AG09309 (cell line): ENCODE results near the gene C6orf47.

Source experiments
- DNase-seq: peaks from one replicate; pipeline ENCODE4 v3.0.0-alpha.2; 2010; ENCODE audit warnings: low read depth
- H3K4me3 ChIP-seq: 2 replicates; pipeline ENCODE4 v1.5.1; 2011; ENCODE audit warnings: mild to moderate bottlenecking, low read depth, low read length, moderate library complexity; ENCODE audit not compliant: control insufficient read depth
- TF ChIP-seq, protein P1 (sequence below): IDR thresholded peaks from 2 replicates; pipeline ENCODE4 v1.5.1; 2011; ENCODE audit warnings: mild to moderate bottlenecking, low read depth, low read length, inconsistent platforms; ENCODE audit not compliant: insufficient read depth, control insufficient read depth; ENCODE audit errors: missing control alignments

The C6orf47 gene

DNA sequence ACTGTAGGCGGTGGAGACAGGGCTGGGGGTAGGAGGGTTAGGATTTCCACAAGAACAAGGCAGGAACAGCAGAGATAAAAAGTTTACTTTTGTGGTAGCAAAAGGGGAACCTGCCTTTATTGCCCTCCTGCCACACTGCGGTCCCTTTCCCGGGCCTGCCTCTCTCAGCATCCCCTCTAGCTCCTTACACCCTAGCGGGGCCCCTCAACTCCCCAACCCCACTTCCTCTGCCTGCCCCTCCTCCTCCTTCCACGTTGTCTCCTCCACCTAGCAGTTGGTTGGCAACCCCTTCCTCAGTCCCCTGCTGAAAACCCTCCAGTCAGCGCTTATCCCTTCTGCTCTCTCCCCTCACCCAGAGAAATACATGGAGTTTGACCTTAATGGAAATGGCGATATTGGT is 44.8 kb downstream of the C6orf47 start:
- no peak overlapping the region for H3K4me3 ChIP-seq
- DNase-seq, result no peak
- TF ChIP-seq, protein P1, sequence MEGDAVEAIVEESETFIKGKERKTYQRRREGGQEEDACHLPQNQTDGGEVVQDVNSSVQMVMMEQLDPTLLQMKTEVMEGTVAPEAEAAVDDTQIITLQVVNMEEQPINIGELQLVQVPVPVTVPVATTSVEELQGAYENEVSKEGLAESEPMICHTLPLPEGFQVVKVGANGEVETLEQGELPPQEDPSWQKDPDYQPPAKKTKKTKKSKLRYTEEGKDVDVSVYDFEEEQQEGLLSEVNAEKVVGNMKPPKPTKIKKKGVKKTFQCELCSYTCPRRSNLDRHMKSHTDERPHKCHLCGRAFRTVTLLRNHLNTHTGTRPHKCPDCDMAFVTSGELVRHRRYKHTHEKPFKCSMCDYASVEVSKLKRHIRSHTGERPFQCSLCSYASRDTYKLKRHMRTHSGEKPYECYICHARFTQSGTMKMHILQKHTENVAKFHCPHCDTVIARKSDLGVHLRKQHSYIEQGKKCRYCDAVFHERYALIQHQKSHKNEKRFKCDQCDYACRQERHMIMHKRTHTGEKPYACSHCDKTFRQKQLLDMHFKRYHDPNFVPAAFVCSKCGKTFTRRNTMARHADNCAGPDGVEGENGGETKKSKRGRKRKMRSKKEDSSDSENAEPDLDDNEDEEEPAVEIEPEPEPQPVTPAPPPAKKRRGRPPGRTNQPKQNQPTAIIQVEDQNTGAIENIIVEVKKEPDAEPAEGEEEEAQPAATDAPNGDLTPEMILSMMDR, result no peak

DNA sequence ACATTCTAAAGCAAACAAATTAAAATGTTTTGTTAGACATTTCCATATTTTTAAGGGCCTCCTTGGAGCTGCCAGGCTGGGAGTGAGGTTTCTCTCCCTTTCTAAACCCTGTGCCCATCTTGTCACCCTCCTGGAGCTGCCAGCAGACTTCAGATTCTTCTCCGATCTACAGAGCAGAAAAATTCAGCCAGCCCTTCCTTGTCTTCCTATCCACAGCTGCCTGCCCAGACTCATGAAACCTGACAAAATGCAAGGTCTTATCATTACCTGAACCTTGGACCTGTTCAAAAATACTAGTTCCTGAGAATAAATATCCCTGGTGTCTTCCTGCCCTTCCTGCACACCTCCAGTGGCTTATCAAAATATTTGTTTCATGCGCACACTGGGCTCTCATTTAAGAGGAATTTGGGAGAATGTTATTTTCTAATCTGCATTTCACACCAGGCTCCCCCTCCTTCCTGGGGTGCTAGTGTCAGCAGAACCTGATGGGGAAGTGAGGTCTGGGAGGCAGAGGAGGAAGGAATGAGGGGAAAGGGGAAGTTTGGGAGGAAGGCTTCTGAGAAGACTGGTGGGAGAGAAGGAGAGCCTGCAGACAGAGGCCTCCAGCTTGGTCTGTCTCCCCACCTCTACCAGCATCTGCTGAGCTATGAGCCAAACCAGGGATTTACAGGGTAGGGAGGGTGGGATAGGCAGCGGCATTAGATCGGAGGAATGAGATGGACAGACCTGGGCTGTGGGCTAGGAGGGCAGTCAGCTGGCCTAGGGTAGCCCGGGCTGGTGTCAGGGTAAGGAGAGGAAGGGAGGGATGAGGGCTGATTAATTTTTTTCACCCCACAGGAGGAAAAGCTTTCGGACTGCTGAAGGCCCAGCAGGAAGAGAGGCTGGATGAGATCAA is 45.6 kb downstream of the C6orf47 start, which contains the start of gene AIF1:
AIF1 (plus strand) TSS at position 551 of the 895 bp plus-strand sequence; CDS start at position 647, 96 bp downstream.
- no peak for DNase-seq
- H3K4me3 ChIP-seq, result no peak within 1 kb of the TSS
- TF ChIP-seq, protein P1, result no peak

DNA sequence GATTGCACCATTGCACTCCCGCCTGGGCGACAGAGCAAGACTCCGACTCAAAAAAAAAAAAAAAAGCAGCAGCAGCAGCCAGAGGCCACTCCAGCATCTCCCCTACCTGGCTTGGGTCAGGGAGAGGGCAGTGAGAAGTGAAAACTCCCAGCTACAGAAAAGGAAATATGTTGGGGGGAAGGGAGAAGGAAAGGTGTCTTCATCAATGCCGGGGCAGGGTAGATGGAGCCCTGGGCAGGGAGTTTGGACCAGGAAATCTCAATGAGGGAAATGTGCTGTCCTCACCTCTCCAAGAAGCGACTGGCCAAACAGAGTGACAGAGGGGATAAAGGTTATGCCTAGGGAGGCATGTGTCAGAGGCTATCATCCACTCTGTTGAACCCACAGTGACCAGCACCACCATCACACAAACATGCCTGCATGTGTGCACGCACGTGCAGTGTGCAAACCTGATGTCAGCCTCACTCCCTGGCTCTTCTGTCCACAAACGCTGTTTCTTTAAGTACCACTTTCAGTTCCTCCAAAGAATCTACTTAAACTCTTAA is 46.4 kb downstream of the C6orf47 start:
- H3K4me3 ChIP-seq, result no peak overlapping the region
- TF ChIP-seq, protein P1, result no peak
- no peak for DNase-seq

- no peak overlapping the region for H3K4me3 ChIP-seq
- no peak for DNase-seq
- TF ChIP-seq, protein P1, result no peak
These were observed 49.6 kb downstream of the C6orf47 start for GRCh38 chr6:31610968-31611367.

- DNase-seq, result no peak
- TF ChIP-seq, protein P1, result no peak
- H3K4me3 ChIP-seq, result no peak overlapping the region
These were observed 50.8 kb downstream of the C6orf47 start for GRCh38 chr6:31609519-31610406.
